Glutamatergic neuron (in vitro differentiated cells): ENCODE measurements around the gene ZP4. TPM values are rescaled to one million over a fixed set of nuclear protein-coding genes. Genes with fewer than 3 reads are reported as not detected.

Experiments used
- DNase-seq: peaks from one replicate; pipeline ENCODE4 v3.0.0; 2022
- H3K27ac Mint-ChIP-seq: one replicate; pipeline ENCODE4 v1.8.0; 2020; ENCODE audit warnings: mild to moderate bottlenecking, mixed read lengths, inconsistent platforms; ENCODE audit not compliant: unreplicated experiment
- H3K27me3 Mint-ChIP-seq: one replicate; pipeline ENCODE4 v1.8.0; 2020; ENCODE audit warnings: mild to moderate bottlenecking, moderate library complexity, mixed read lengths, inconsistent platforms; ENCODE audit not compliant: unreplicated experiment
- H3K36me3 Mint-ChIP-seq: one replicate; pipeline ENCODE4 v1.8.0; 2020; ENCODE audit warnings: mild to moderate bottlenecking, mixed read lengths, inconsistent platforms; ENCODE audit not compliant: unreplicated experiment
- H3K4me1 Mint-ChIP-seq: one replicate; pipeline ENCODE4 v1.8.0; 2020; ENCODE audit warnings: mild to moderate bottlenecking, low read depth, mixed read lengths, inconsistent platforms; ENCODE audit not compliant: unreplicated experiment
- H3K4me3 Mint-ChIP-seq: one replicate; pipeline ENCODE4 v1.8.0; 2020; ENCODE audit warnings: mild to moderate bottlenecking, mixed read lengths, inconsistent platforms; ENCODE audit not compliant: unreplicated experiment
- H3K9me3 Mint-ChIP-seq: one replicate; pipeline ENCODE4 v1.8.0; 2020; ENCODE audit warnings: mild to moderate bottlenecking, moderate library complexity, mixed read lengths, inconsistent platforms; ENCODE audit not compliant: unreplicated experiment
- CTCF ChIP-seq: fragments of 200-600 bp; sonication (generic); IDR thresholded peaks from one replicate; pipeline ENCODE4 v1.5.0; 2021; ENCODE audit not compliant: partially characterized antibody, unreplicated experiment
- total RNA-seq: library from RNA; stranded (reverse); fragmentation: NEBNext Ultra II Directional; extraction: Animal tissue kit (Norgen Biotek cat#: 25700); gene quantifications from one replicate; pipeline ENCODE4 v1.2.1, GENCODE V29; 2021; ENCODE audit not compliant: unreplicated experiment

Gene ZP4
- total RNA-seq, 1 donor from 2014 or later = not detected

- H3K27me3 Mint-ChIP-seq = no peaks in the 10 kb centered on the region
- DNase-seq = no peak
Observed at GRCh38 chr1:237884237-237884636, 6.5 kb downstream of the ZP4 start.

GRCh38 chr1:237879195-237879594, 11.5 kb downstream of the ZP4 start:
- Mint-ChIP-seq H3K4me1 (no peaks in the 10 kb centered on the region), H3K36me3 (no peaks in the 10 kb centered on the region), H3K4me3 (no peak overlapping the region), H3K9me3 (no peaks in the 10 kb centered on the region), H3K27me3 (no peaks in the 10 kb centered on the region), H3K27ac (no peak overlapping the region)
- no peak for DNase-seq
- TF ChIP-seq CTCF = no peak

More at GRCh38 chr1:237884237-237884636, 6.5 kb downstream of the ZP4 start:
- H3K9me3 Mint-ChIP-seq = no peaks in the 10 kb centered on the region
- H3K36me3 Mint-ChIP-seq = no peaks in the 10 kb centered on the region
- H3K4me3 Mint-ChIP-seq = no peak overlapping the region
- H3K4me1 Mint-ChIP-seq = no peaks in the 10 kb centered on the region
- H3K27ac Mint-ChIP-seq = no peak overlapping the region
- TF ChIP-seq CTCF = no peak

GRCh38 chr1:237878406-237878805, 12.3 kb downstream of the ZP4 start:
- Mint-ChIP-seq H3K9me3 (no peaks in the 10 kb centered on the region), H3K4me1 (no peaks in the 10 kb centered on the region), H3K36me3 (no peaks in the 10 kb centered on the region), H3K27me3 (peaks cover 2% of the 10 kb centered on the region), H3K27ac (no peak overlapping the region), H3K4me3 (no peak overlapping the region)
- no peak for TF ChIP-seq CTCF
- DNase-seq = no peak

- H3K27ac Mint-ChIP-seq = no peak overlapping the region
- no peak overlapping the region for H3K4me3 Mint-ChIP-seq
- H3K9me3 Mint-ChIP-seq = no peaks in the 10 kb centered on the region
- TF ChIP-seq CTCF = no peak
- H3K4me1 Mint-ChIP-seq = no peaks in the 10 kb centered on the region
- DNase-seq = no peak
- peaks cover 3% of the 10 kb centered on the region for H3K27me3 Mint-ChIP-seq
- no peaks in the 10 kb centered on the region for H3K36me3 Mint-ChIP-seq
Observed at GRCh38 chr1:237877631-237878030, 13.1 kb downstream of the ZP4 start.

- peaks cover 7% of the 10 kb centered on the region for H3K4me1 Mint-ChIP-seq
- H3K27ac Mint-ChIP-seq = no peak overlapping the region
- peaks cover 5% of the 10 kb centered on the region for H3K27me3 Mint-ChIP-seq
- H3K9me3 Mint-ChIP-seq = peaks cover 5% of the 10 kb centered on the region
- H3K36me3 Mint-ChIP-seq = no peaks in the 10 kb centered on the region
- DNase-seq = no peak
- H3K4me3 Mint-ChIP-seq = no peak overlapping the region
- TF ChIP-seq CTCF = no peak
Observed at GRCh38 chr1:237875291-237875690, 15.4 kb downstream of the ZP4 start.
